CD14-positive monocyte (primary cell): ENCODE data around the gene HSD17B3. TPM values are rescaled to one million over a fixed set of nuclear protein-coding genes. Genes with fewer than 3 reads are reported as not detected.

ENCODE experiments used
- DNase-seq, 3 donors: peaks; one replicate each; pipeline ENCODE4 v3.0.0-alpha.2; 2011 to 2022
- H2AFZ ChIP-seq: 2 replicates; pipeline ENCODE4 v1.6.0; 2012; ENCODE audit warnings: mild to moderate bottlenecking, low read depth, low read length, inconsistent platforms; ENCODE audit not compliant: insufficient read depth, poor library complexity, severe bottlenecking
- H3K27ac ChIP-seq, 2 donors: 1 replicate in 1 of 2; 2 replicates in 1 of 2; pipeline ENCODE4 v1.5.1; 2012 to 2013; ENCODE audit warnings: low read length in 2 of 2, control low read depth in 1 of 2, inconsistent platforms in 1 of 2, low read depth in 1 of 2, mild to moderate bottlenecking in 1 of 2
- H3K27me3 ChIP-seq, 2 donors: one replicate each; pipeline versions ENCODE4 v1.6.0 to v1.6.1; 2011 to 2013; ENCODE audit warnings: low read length in 2 of 2; ENCODE audit not compliant: control insufficient read depth in 2 of 2, insufficient read depth in 2 of 2
- H3K36me3 ChIP-seq, 2 donors: replicated peaks in 1 of 2; 1 replicate in 1 of 2; 2 replicates in 1 of 2; pipeline versions ENCODE4 v1.5.1 to v1.6.1; 2012 to 2013; ENCODE audit warnings: low read length in 2 of 2, control low read depth in 1 of 2, inconsistent platforms in 1 of 2, mild to moderate bottlenecking in 1 of 2; ENCODE audit not compliant: insufficient read depth in 2 of 2, control insufficient read depth in 1 of 2
- H3K4me1 ChIP-seq, 2 donors: 1 replicate in 1 of 2; 2 replicates in 1 of 2; pipeline versions ENCODE4 v1.5.1 to v1.6.1; 2012 to 2013; ENCODE audit warnings: low read length in 2 of 2, control low read depth in 1 of 2, inconsistent platforms in 1 of 2, mild to moderate bottlenecking in 1 of 2, moderate library complexity in 1 of 2; ENCODE audit not compliant: insufficient read depth in 2 of 2, control insufficient read depth in 1 of 2
- H3K4me2 ChIP-seq: replicated peaks from 2 replicates; pipeline ENCODE3; 2012; ENCODE audit warnings: low read length, moderate library complexity, mild to moderate bottlenecking; ENCODE audit not compliant: poor library complexity, severe bottlenecking; ENCODE audit errors: extremely low read depth
- H3K4me3 ChIP-seq, 3 experiments: fragments of 200-600 bp in 1 of 3; sonication (generic) in 1 of 3; replicated peaks in 1 of 3; 1 replicate in 2 of 3; 2 replicates in 1 of 3; pipeline ENCODE4 v1.5.1; 2011 to 2013; ENCODE audit warnings: low read length in 3 of 3, mild to moderate bottlenecking in 3 of 3, control low read depth in 2 of 3, low read depth in 2 of 3, inconsistent platforms in 1 of 3, moderate library complexity in 1 of 3
- H3K79me2 ChIP-seq: 2 replicates; pipeline ENCODE4 v1.6.0; 2012; ENCODE audit warnings: mild to moderate bottlenecking, control low read depth, inconsistent platforms, low read length, moderate library complexity; ENCODE audit not compliant: insufficient read depth
- H3K9ac ChIP-seq: 2 replicates; pipeline ENCODE4 v1.6.0; 2017; ENCODE audit warnings: low read length, mild to moderate bottlenecking; ENCODE audit not compliant: insufficient read depth, poor library complexity, severe bottlenecking
- H3K9me3 ChIP-seq, 2 donors: replicated peaks in 1 of 2; 1 replicate in 1 of 2; 2 replicates in 1 of 2; pipeline versions ENCODE4 v1.5.1 to v1.6.1; 2012 to 2013; ENCODE audit warnings: low read length in 2 of 2, control low read depth in 1 of 2; ENCODE audit not compliant: control insufficient read depth in 1 of 2, insufficient read depth in 1 of 2
- H4K20me1 ChIP-seq: 2 replicates; pipeline ENCODE4 v1.6.0; 2012; ENCODE audit warnings: mild to moderate bottlenecking, low read length, control low read depth, moderate library complexity; ENCODE audit not compliant: insufficient read depth
- H3K27ac Mint-ChIP-seq, 7 donors: one replicate each; pipeline ENCODE4 v1.8.0; 2020; ENCODE audit warnings: mild to moderate bottlenecking in 7 of 7, mixed read lengths in 7 of 7, moderate library complexity in 6 of 7, inconsistent platforms in 2 of 7
- H3K27me3 Mint-ChIP-seq, 3 donors: one replicate each; pipeline ENCODE4 v1.8.0; 2021 to 2022; ENCODE audit warnings: low read depth in 3 of 3, mild to moderate bottlenecking in 3 of 3, mixed read lengths in 3 of 3, moderate library complexity in 3 of 3, inconsistent platforms in 1 of 3
- H3K36me3 Mint-ChIP-seq, 2 donors: one replicate each; pipeline ENCODE4 v1.8.0; 2020; ENCODE audit warnings: mixed read lengths in 2 of 2, inconsistent platforms in 1 of 2, mild to moderate bottlenecking in 1 of 2
- H3K4me1 Mint-ChIP-seq: one replicate; pipeline ENCODE4 v1.8.0; 2020; ENCODE audit warnings: mild to moderate bottlenecking, mixed read lengths
- H3K4me3 Mint-ChIP-seq, 2 donors: one replicate each; pipeline ENCODE4 v1.8.0; 2020; ENCODE audit warnings: mild to moderate bottlenecking in 2 of 2, mixed read lengths in 2 of 2, moderate library complexity in 1 of 2
- H3K9me3 Mint-ChIP-seq, 7 donors: one replicate each; pipeline ENCODE4 v1.8.0; 2020 to 2022; ENCODE audit warnings: mixed read lengths in 7 of 7, mild to moderate bottlenecking in 6 of 7, moderate library complexity in 6 of 7, inconsistent platforms in 2 of 7
- CTCF ChIP-seq: fragments of 200-600 bp; IDR thresholded peaks from one replicate; pipeline ENCODE4 v1.8.0; 2022; ENCODE audit warnings: antibody characterized with exemption, mild to moderate bottlenecking
- WGBS: methylation state at CpG from one replicate; pipeline ENCODE4 v1.1.5; 2013; ENCODE audit warnings: missing lambda C conversion rate; ENCODE audit not compliant: insufficient coverage; 5-methylcytosine and 5-hydroxymethylcytosine counted together
- intact Hi-C, 2 donors: fragments of 100-400 bp; cut with micrococcal nuclease; formaldehyde crosslinking; loops; one replicate each; pipeline versions ENCODE4 v1.15.0 to v1.15.1; 2023
- polyA plus RNA-seq, 3 donors: library from polyadenylated mRNA; depleted of rRNA in 1 of 3; unstranded in 2 of 3; stranded (reverse) in 1 of 3; fragments of 300-500 nt in 2 of 3; fragments of >200 nt in 1 of 3; fragmentation: Illumina TruSeq in 2 of 3; gene quantifications; 1 replicate in 2 of 3; 2 replicates in 1 of 3; pipeline ENCODE4 v1.2.3, GENCODE V29; 2012 to 2021

The HSD17B3 gene
- polyA plus RNA-seq, 3 donors: 0.09 TPM; not detected in 2

GRCh38 chr9:96202971-96203780 is 98.8 kb downstream of the HSD17B3 start:
- Mint-ChIP-seq H3K4me3 (no peak overlapping the region), H3K9me3 (peaks cover 3 to 15% (median 10%) of the 10 kb centered on the region in 7 donors), H3K27me3 (peaks cover 2 to 6% (median 3%) of the 10 kb centered on the region in 3 donors), H3K4me1 (no peaks in the 10 kb centered on the region), H3K27ac (no peak overlapping the region), H3K36me3 (no peaks in the 10 kb centered on the region)
- no peak overlapping the region for H3K4me2 ChIP-seq
- no peaks in the 10 kb centered on the region for H4K20me1 ChIP-seq
- 90% methylated on average over 8 of the region's 13 CpGs for WGBS
- H3K27ac ChIP-seq: no peak overlapping the region
- no peaks in the 10 kb centered on the region for H3K27me3 ChIP-seq
- no peaks in the 10 kb centered on the region for H3K36me3 ChIP-seq
- no peak for DNase-seq
- no peak for TF ChIP-seq CTCF
- H2AFZ ChIP-seq: no peak overlapping the region
- no peak overlapping the region for H3K4me3 ChIP-seq
- intact Hi-C loops: no loop called here
- H3K79me2 ChIP-seq: no peaks in the 10 kb centered on the region
- H3K9ac ChIP-seq: no peak overlapping the region
- no peaks in the 10 kb centered on the region for H3K4me1 ChIP-seq
- H3K9me3 ChIP-seq: peaks cover 0 to 10% of the 10 kb centered on the region in 2 donors

GRCh38 chr9:96201140-96201539 is 100.8 kb downstream of the HSD17B3 start:
- no peak for TF ChIP-seq CTCF
- H3K4me3 ChIP-seq: no peak overlapping the region
- no peak overlapping the region for H2AFZ ChIP-seq
- Mint-ChIP-seq H3K36me3 (no peaks in the 10 kb centered on the region), H3K4me3 (no peak overlapping the region), H3K27me3 (peaks cover 2 to 4% (median 4%) of the 10 kb centered on the region in 3 donors), H3K27ac (no peak overlapping the region), H3K9me3 (peaks cover 3 to 15% (median 10%) of the 10 kb centered on the region in 7 donors), H3K4me1 (no peaks in the 10 kb centered on the region)
- no peak overlapping the region for H3K27ac ChIP-seq
- no peak overlapping the region for H3K9ac ChIP-seq
- H3K4me1 ChIP-seq: no peaks in the 10 kb centered on the region
- H3K79me2 ChIP-seq: no peaks in the 10 kb centered on the region
- no peaks in the 10 kb centered on the region for H3K36me3 ChIP-seq
- no peaks in the 10 kb centered on the region for H3K27me3 ChIP-seq
- peaks cover 0 to 10% of the 10 kb centered on the region in 2 donors for H3K9me3 ChIP-seq
- no peak for DNase-seq
- H4K20me1 ChIP-seq: no peaks in the 10 kb centered on the region
- WGBS: 91% methylated on average over 5 of the region's 6 CpGs
- no peak overlapping the region for H3K4me2 ChIP-seq
- intact Hi-C loops: no loop called here
